Fibroblast of lung (primary cell): ENCODE data around the gene WDR59. TPM values are rescaled to one million over a fixed set of nuclear protein-coding genes. Genes with fewer than 3 reads are reported as not detected.

Experiments used
- DNase-seq, 2 donors: peaks; one replicate each; pipeline versions ENCODE4 v3.0.0 to v3.0.0-alpha.2; 2010; ENCODE audit warnings: low read depth in 2 of 2
- H2AFZ ChIP-seq: 2 replicates; pipeline ENCODE4 v1.5.1; 2012; ENCODE audit warnings: low read length, control low read depth, inconsistent platforms
- H3K27ac ChIP-seq: 2 replicates; pipeline ENCODE4 v1.5.1; 2011; ENCODE audit warnings: low read length, control low read depth; ENCODE audit not compliant: insufficient read depth
- H3K27me3 ChIP-seq: 2 replicates; pipeline ENCODE4 v1.5.1; 2011; ENCODE audit warnings: mild to moderate bottlenecking, low read length; ENCODE audit not compliant: control insufficient read depth, insufficient read depth
- H3K36me3 ChIP-seq: 2 replicates; pipeline ENCODE4 v1.5.1; 2011; ENCODE audit warnings: low read length; ENCODE audit not compliant: control insufficient read depth, insufficient read depth
- H3K4me1 ChIP-seq: 2 replicates; pipeline ENCODE4 v1.5.1; 2011; ENCODE audit warnings: low read length; ENCODE audit not compliant: control insufficient read depth, insufficient read depth; ENCODE audit errors: extremely low read depth
- H3K4me2 ChIP-seq: 2 replicates; pipeline ENCODE4 v1.5.1; 2011; ENCODE audit warnings: low read length, control low read depth; ENCODE audit not compliant: insufficient read depth; ENCODE audit errors: extremely low read depth
- H3K4me3 ChIP-seq, 4 experiments: fragments of 200-600 bp in 1 of 4; sonication (generic) in 1 of 4; replicated peaks in 1 of 4; 2 replicates each; pipeline ENCODE4 v1.5.1; 2011 to 2016; ENCODE audit warnings: low read length in 4 of 4, low read depth in 3 of 4, mild to moderate bottlenecking in 3 of 4, control low read depth in 2 of 4, inconsistent platforms in 1 of 4, mixed read lengths in 1 of 4; ENCODE audit not compliant: insufficient read depth in 1 of 4; ENCODE audit errors: control extremely low read depth in 1 of 4
- H3K79me2 ChIP-seq: 2 replicates; pipeline ENCODE4 v1.5.1; 2012; ENCODE audit warnings: mild to moderate bottlenecking, low read length, inconsistent platforms; ENCODE audit not compliant: control insufficient read depth, insufficient read depth
- H3K9ac ChIP-seq: 2 replicates; pipeline ENCODE4 v1.5.1; 2011; ENCODE audit warnings: mild to moderate bottlenecking, low read length, control low read depth; ENCODE audit not compliant: insufficient read depth
- H3K9me3 ChIP-seq: 2 replicates; pipeline ENCODE4 v1.5.1; 2012; ENCODE audit warnings: low read depth, low read length; ENCODE audit not compliant: control insufficient read depth, insufficient read depth
- H4K20me1 ChIP-seq: 2 replicates; pipeline ENCODE4 v1.5.1; 2011; ENCODE audit warnings: low read length; ENCODE audit not compliant: control insufficient read depth, insufficient read depth; ENCODE audit errors: extremely low read depth
- CTCF ChIP-seq, 2 donors: IDR thresholded peaks in 1 of 2; conservative IDR thresholded peaks in 1 of 2; 1 replicate in 1 of 2; 2 replicates in 1 of 2; pipeline ENCODE4 v1.5.1; 2011 to 2012; ENCODE audit warnings: low read length in 2 of 2, control low read depth in 1 of 2, inconsistent platforms in 1 of 2, low read depth in 1 of 2, mild to moderate bottlenecking in 1 of 2
- EZH2 ChIP-seq: IDR thresholded peaks from 2 replicates; pipeline ENCODE4 v1.5.1; 2012; ENCODE audit warnings: low read length, control low read depth, mild to moderate bottlenecking; ENCODE audit errors: missing control alignments
- polyA plus RNA-seq, 2 donors: library from polyadenylated mRNA; depleted of rRNA in 1 of 2; stranded (reverse) in 1 of 2; unstranded in 1 of 2; fragments of >200 nt; gene quantifications; 2 replicates each; pipeline ENCODE4 v1.2.1, GENCODE V29; 2011 to 2012; ENCODE audit warnings: missing spikeins in 1 of 2
- total RNA-seq: library from RNA; depleted of rRNA; stranded (reverse); fragments of >200 nt; gene quantifications from 2 replicates; pipeline ENCODE4 v1.2.1, GENCODE V29; 2014

The WDR59 gene
- total and polyA plus RNA-seq, 2 donors (not counting 1 experiment from before 2014, with no cell fraction given), result 16.0 to 30.2 TPM

- Histone ChIP-seq H4K20me1 (no peaks in the 10 kb centered on the region), H3K79me2 (no peaks in the 10 kb centered on the region), H3K9me3 (no peaks in the 10 kb centered on the region), H3K4me2 (no peak overlapping the region), H3K4me1 (no peaks in the 10 kb centered on the region), H3K27ac (no peak overlapping the region), H3K4me3 (no peak overlapping the region), H3K27me3 (no peaks in the 10 kb centered on the region), H3K9ac (no peak overlapping the region), H3K36me3 (no peaks in the 10 kb centered on the region), H2AFZ (no peak overlapping the region)
- no peak for DNase-seq
- no peak for TF ChIP-seq EZH2
- no peak for TF ChIP-seq CTCF (conservative IDR thresholded peaks at IDR 0.05 in 1 of 2, IDR thresholded peaks at IDR 0.05 in 1 of 2; ENCODE audit: low read depth in 1 of 2, low read length in 2 of 2)
Measured at GRCh38 chr16:74842413-74842812, 142.5 kb downstream of the WDR59 start.

- Histone ChIP-seq H3K27me3 (no peaks in the 10 kb centered on the region), H3K79me2 (no peaks in the 10 kb centered on the region), H3K36me3 (no peaks in the 10 kb centered on the region), H3K9ac (no peak overlapping the region), H4K20me1 (no peaks in the 10 kb centered on the region), H3K4me2 (no peak overlapping the region), H3K27ac (no peak overlapping the region), H3K4me1 (no peaks in the 10 kb centered on the region), H3K9me3 (no peaks in the 10 kb centered on the region), H2AFZ (no peak overlapping the region), H3K4me3 (no peak overlapping the region)
- no peak for DNase-seq
- TF ChIP-seq EZH2 (no peak), CTCF (conservative IDR thresholded peaks at IDR 0.05 in 1 of 2, IDR thresholded peaks at IDR 0.05 in 1 of 2; ENCODE audit: low read depth in 1 of 2, low read length in 2 of 2) (no peak)
Measured at GRCh38 chr16:74841904-74842303, 143.0 kb downstream of the WDR59 start.

GRCh38 chr16:74841469-74841868 is 143.5 kb downstream of the WDR59 start:
- Histone ChIP-seq H3K9ac (no peak overlapping the region), H3K4me3 (no peak overlapping the region), H3K27me3 (no peaks in the 10 kb centered on the region), H3K27ac (no peak overlapping the region), H3K4me2 (no peak overlapping the region), H3K9me3 (no peaks in the 10 kb centered on the region), H3K4me1 (no peaks in the 10 kb centered on the region), H2AFZ (no peak overlapping the region), H3K36me3 (no peaks in the 10 kb centered on the region), H4K20me1 (no peaks in the 10 kb centered on the region), H3K79me2 (no peaks in the 10 kb centered on the region)
- no peak for DNase-seq
- TF ChIP-seq CTCF (conservative IDR thresholded peaks at IDR 0.05 in 1 of 2, IDR thresholded peaks at IDR 0.05 in 1 of 2; ENCODE audit: low read depth in 1 of 2, low read length in 2 of 2) (no peak), EZH2 (no peak)
